A549 (cell line): Measurements from ENCODE around the gene GRK3. TPM values are rescaled to one million over a fixed set of nuclear protein-coding genes. Genes with fewer than 3 reads are reported as not detected.

Experiments
- ATAC-seq, 2 experiments: fragments of 200-7000 bp in 1 of 2; fragments of >200 bp in 1 of 2; cut with Nextera tagmentation in 1 of 2; cut with Tn5 transposase in 1 of 2; 3 replicates each; pipeline versions ENCODE4 v1.8.0 to v1.9.1; 2018 to 2020; ENCODE audit warnings: mild to moderate bottlenecking in 1 of 2, moderate library complexity in 1 of 2
- CTCF ChIA-PET: fragments of 300-600 bp; sonication (Branson Sonifier 250); formaldehyde crosslinking; extraction: SDS; loops from one replicate; lab custom pipeline; 2021; ENCODE audit warnings: antibody characterized with exemption, inconsistent platforms; lab: Yijun Ruan, JAX
- POLR2A ChIA-PET: fragments of 350-600 bp; formaldehyde crosslinking; extraction: SDS; loops from one replicate; lab custom pipeline; 2021; ENCODE audit warnings: antibody characterized with exemption, inconsistent platforms; lab: Yijun Ruan, JAX
- DNase-seq, 2 experiments: peaks; one replicate each; pipeline versions ENCODE4 v3.0.0 to v3.0.0-alpha.2; 2011 to 2016; ENCODE audit warnings: low read depth in 1 of 2, low spot score in 1 of 2
- FAIRE-seq: peaks from 2 replicates; lab custom pipeline; 2011; peaks lifted over from hg19 to GRCh38; lab: Jason Lieb, UNC
- H3K27ac ChIP-seq, 2 experiments: fragments of >200 bp; sonication (Bioruptor Twin); formaldehyde crosslinking; 3 replicates each; pipeline ENCODE4 v1.5.1; 2016 to 2017
- H3K4me1 ChIP-seq: fragments of >200 bp; sonication (Bioruptor Twin); formaldehyde crosslinking; 3 replicates; pipeline ENCODE4 v1.6.1; 2016
- H3K4me2 ChIP-seq: fragments of >200 bp; sonication (Bioruptor Twin); formaldehyde crosslinking; 3 replicates; pipeline ENCODE4 v1.6.1; 2016
- H3K4me3 ChIP-seq: fragments of >200 bp; sonication (Bioruptor Twin); formaldehyde crosslinking; 3 replicates; pipeline ENCODE4 v1.5.1; 2016
- H3K9me3 ChIP-seq: fragments of >200 bp; sonication (Bioruptor Twin); formaldehyde crosslinking; 3 replicates; pipeline ENCODE4 v1.6.1; 2016
- CBX8 ChIP-seq: fragments of 200-600 bp; sonication (generic); IDR thresholded peaks from 2 replicates; pipeline ENCODE4 v1.6.1; 2016
- EHF ChIP-seq: fragments of 250-450 bp; sonication (Bioruptor Pico); IDR thresholded peaks from 2 replicates; pipeline ENCODE4 v1.5.0; 2020; ENCODE audit warnings: mild to moderate bottlenecking
- EP300 ChIP-seq, 2 experiments: fragments of >200 bp; sonication (Bioruptor Twin); formaldehyde crosslinking; IDR thresholded peaks; 2 replicates in 1 of 2; 3 replicates in 1 of 2; pipeline ENCODE4 v1.6.1; 2016 to 2017
- FOXS1 ChIP-seq: fragments of 250-450 bp; sonication (Bioruptor Pico); IDR thresholded peaks from 2 replicates; pipeline ENCODE4 v1.5.0; 2020; ENCODE audit warnings: mild to moderate bottlenecking, moderate library complexity
- HDAC2 ChIP-seq: fragments of 200-600 bp; sonication (generic); IDR thresholded peaks from 2 replicates; pipeline ENCODE4 v1.6.1; 2016
- JUN ChIP-seq, 2 experiments: fragments of >200 bp; sonication (Bioruptor Twin); formaldehyde crosslinking; IDR thresholded peaks; 2 replicates in 1 of 2; 3 replicates in 1 of 2; pipeline ENCODE4 v1.6.1; 2016 to 2017
- JUNB ChIP-seq: fragments of >200 bp; sonication (Bioruptor Twin); formaldehyde crosslinking; IDR thresholded peaks from 2 replicates; pipeline ENCODE4 v1.6.1; 2016
- KDM5A ChIP-seq: fragments of 200-600 bp; sonication (generic); IDR thresholded peaks from 2 replicates; pipeline ENCODE4 v1.6.1; 2016; ENCODE audit warnings: antibody characterized with exemption, mild to moderate bottlenecking
- MYC ChIP-seq: IDR thresholded peaks from 2 replicates; pipeline ENCODE4 v1.6.1; 2012; ENCODE audit warnings: mild to moderate bottlenecking, inconsistent platforms, low read length, improper control_type of control experiment, borderline replicate concordance
- NPAS2 ChIP-seq: fragments of 250-450 bp; sonication (Bioruptor Pico); IDR thresholded peaks from 2 replicates; pipeline ENCODE4 v1.8.0; 2022; ENCODE audit warnings: mild to moderate bottlenecking, moderate library complexity, borderline replicate concordance
- NR3C1 ChIP-seq: fragments of >200 bp; sonication (Bioruptor Twin); formaldehyde crosslinking; IDR thresholded peaks from 3 replicates; pipeline ENCODE4 v1.6.1; 2017
- POLR2AphosphoS2 ChIP-seq: conservative IDR thresholded peaks from 2 replicates; pipeline ENCODE4 v1.6.1; 2012; ENCODE audit warnings: low read length, improper control_type of control experiment, inconsistent platforms
- RAD21 ChIP-seq, 2 experiments: fragments of >200 bp in 1 of 2; sonication (Bioruptor Twin) in 1 of 2; formaldehyde crosslinking in 1 of 2; IDR thresholded peaks in 1 of 2; conservative IDR thresholded peaks in 1 of 2; 2 replicates in 1 of 2; 3 replicates in 1 of 2; pipeline ENCODE4 v1.6.1; 2012 to 2018; ENCODE audit warnings: inconsistent platforms in 1 of 2
- RNF2 ChIP-seq: fragments of 200-600 bp; sonication (generic); IDR thresholded peaks from 2 replicates; pipeline ENCODE4 v1.6.1; 2016; ENCODE audit warnings: low read depth, mild to moderate bottlenecking, antibody characterized with exemption, moderate library complexity, borderline replicate concordance
- SMC3 ChIP-seq: fragments of >200 bp; sonication (Bioruptor Twin); formaldehyde crosslinking; IDR thresholded peaks from 3 replicates; pipeline ENCODE4 v1.6.1; 2018; ENCODE audit warnings: inconsistent platforms
- SREBF2 ChIP-seq: fragments of 450-650 bp; IDR thresholded peaks from 2 replicates; pipeline ENCODE4 v1.6.1; 2014; ENCODE audit warnings: mild to moderate bottlenecking, moderate library complexity
- TFCP2L1 ChIP-seq: fragments of 250-450 bp; sonication (Bioruptor Pico); IDR thresholded peaks from 2 replicates; pipeline ENCODE4 v1.5.0; 2021; ENCODE audit warnings: mild to moderate bottlenecking
- WGBS: methylation state at CpG from one replicate; pipeline ENCODE4 v1.1.6; 2017; ENCODE audit errors: missing lambda C conversion rate; 5-methylcytosine and 5-hydroxymethylcytosine counted together
- polyA plus RNA-seq, 4 experiments: library from polyadenylated mRNA; depleted of rRNA in 3 of 4; stranded (reverse); fragments of >200 nt; fragmentation: RNase III in 1 of 4; extraction: RNeasy Plus Mini Kit Qiagen cat#74134 plus additional on column Dnase treatment in 1 of 4; gene quantifications; 2 replicates in 3 of 4; 3 replicates in 1 of 4; pipeline ENCODE4 v1.2.3, GENCODE V29; 2011 to 2017
- TF ChIP-seq, protein P1 (sequence below): IDR thresholded peaks from 2 replicates; pipeline ENCODE4 v1.6.1; 2012
- TF ChIP-seq, protein P2 (sequence below): fragments of 250-450 bp; sonication (Bioruptor Pico); IDR thresholded peaks from 2 replicates; pipeline ENCODE4 v1.5.0; 2021; ENCODE audit warnings: mild to moderate bottlenecking, moderate library complexity, borderline replicate concordance
- TF ChIP-seq, protein P3 (sequence below): fragments of >200 bp; sonication (Bioruptor Twin); formaldehyde crosslinking; IDR thresholded peaks from 2 replicates; pipeline ENCODE4 v1.6.1; 2016
- TF ChIP-seq, protein P4 (sequence below): fragments of >200 bp; sonication (Bioruptor Twin); formaldehyde crosslinking; IDR thresholded peaks from 3 replicates; pipeline ENCODE4 v1.6.1; 2016
- TF ChIP-seq, protein P5 (sequence below): fragments of 150-350 bp; IDR thresholded peaks from 2 replicates; pipeline ENCODE4 v1.6.1; 2014; ENCODE audit warnings: low read depth, mild to moderate bottlenecking, low read length
- TF ChIP-seq, protein P6 (sequence below): IDR thresholded peaks from 2 replicates; pipeline ENCODE4 v1.6.1; 2012; ENCODE audit warnings: low read depth, borderline replicate concordance
- TF ChIP-seq, protein P7 (sequence below): fragments of 250-450 bp; sonication (Bioruptor Pico); IDR thresholded peaks from 2 replicates; pipeline ENCODE4 v1.5.0; 2020; ENCODE audit warnings: low read depth, mild to moderate bottlenecking, moderate library complexity

Gene GRK3
- polyA plus RNA-seq, 2 of the 4 experiments (the other 2 are of a cell fraction) = 3.9 to 6.5 TPM

DNA sequence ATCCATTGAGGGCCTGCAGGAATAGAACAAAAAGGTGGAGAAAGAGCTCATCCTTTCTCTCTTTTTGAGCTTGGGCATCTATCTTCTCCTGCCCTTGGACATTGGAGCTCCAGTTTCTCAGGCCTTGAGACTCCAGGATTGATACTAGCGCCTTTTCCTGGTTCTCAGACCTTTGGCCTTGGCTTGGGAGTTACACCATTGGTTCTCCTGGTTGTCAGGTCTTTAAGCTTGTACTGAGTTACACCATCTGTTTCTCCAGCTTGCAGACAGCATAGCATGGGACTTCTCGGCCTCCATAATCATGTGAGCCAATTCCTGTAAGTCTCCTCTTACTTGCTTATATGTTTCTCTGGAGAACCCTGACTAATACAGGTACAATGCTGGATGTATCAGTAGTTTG lies 72.6 kb downstream of the GRK3 start:
- FAIRE-seq = no peak
- ATAC-seq = no peak
- no peak overlapping the region for H3K4me3 ChIP-seq
- no peaks in the 10 kb centered on the region for H3K9me3 ChIP-seq
- no peak overlapping the region for H3K27ac ChIP-seq
- ChIA-PET CTCF (no interaction called here), POLR2A (no interaction called here)
- no peak for DNase-seq
- H3K4me1 ChIP-seq = no peaks in the 10 kb centered on the region
- TF ChIP-seq, protein P1, sequence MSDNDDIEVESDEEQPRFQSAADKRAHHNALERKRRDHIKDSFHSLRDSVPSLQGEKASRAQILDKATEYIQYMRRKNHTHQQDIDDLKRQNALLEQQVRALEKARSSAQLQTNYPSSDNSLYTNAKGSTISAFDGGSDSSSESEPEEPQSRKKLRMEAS = no peak
- no peak for TF ChIP-seq JUNB
- no peak for TF ChIP-seq RAD21 (conservative IDR thresholded peaks at IDR 0.05 in 1 of 2, IDR thresholded peaks at IDR 0.05 in 1 of 2)
- no peak for TF ChIP-seq KDM5A
- TF ChIP-seq EHF (CRISPR knock-in tag) = no peak
- TF ChIP-seq, protein P2, sequence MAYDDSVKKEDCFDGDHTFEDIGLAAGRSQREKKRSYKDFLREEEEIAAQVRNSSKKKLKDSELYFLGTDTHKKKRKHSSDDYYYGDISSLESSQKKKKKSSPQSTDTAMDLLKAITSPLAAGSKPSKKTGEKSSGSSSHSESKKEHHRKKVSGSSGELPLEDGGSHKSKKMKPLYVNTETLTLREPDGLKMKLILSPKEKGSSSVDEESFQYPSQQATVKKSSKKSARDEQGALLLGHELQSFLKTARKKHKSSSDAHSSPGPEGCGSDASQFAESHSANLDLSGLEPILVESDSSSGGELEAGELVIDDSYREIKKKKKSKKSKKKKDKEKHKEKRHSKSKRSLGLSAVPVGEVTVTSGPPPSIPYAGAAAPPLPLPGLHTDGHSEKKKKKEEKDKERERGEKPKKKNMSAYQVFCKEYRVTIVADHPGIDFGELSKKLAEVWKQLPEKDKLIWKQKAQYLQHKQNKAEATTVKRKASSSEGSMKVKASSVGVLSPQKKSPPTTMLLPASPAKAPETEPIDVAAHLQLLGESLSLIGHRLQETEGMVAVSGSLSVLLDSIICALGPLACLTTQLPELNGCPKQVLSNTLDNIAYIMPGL (CRISPR knock-in tag) = no peak
- no peak for TF ChIP-seq CBX8
- TF ChIP-seq, protein P3, sequence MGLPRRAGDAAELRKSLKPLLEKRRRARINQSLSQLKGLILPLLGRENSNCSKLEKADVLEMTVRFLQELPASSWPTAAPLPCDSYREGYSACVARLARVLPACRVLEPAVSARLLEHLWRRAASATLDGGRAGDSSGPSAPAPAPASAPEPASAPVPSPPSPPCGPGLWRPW = no peak
- TF ChIP-seq NPAS2 (CRISPR knock-in tag) = no peak
- WGBS = 74% methylated on average over 2 of the region's 2 CpGs
- no peak overlapping the region for H3K4me2 ChIP-seq

DNA sequence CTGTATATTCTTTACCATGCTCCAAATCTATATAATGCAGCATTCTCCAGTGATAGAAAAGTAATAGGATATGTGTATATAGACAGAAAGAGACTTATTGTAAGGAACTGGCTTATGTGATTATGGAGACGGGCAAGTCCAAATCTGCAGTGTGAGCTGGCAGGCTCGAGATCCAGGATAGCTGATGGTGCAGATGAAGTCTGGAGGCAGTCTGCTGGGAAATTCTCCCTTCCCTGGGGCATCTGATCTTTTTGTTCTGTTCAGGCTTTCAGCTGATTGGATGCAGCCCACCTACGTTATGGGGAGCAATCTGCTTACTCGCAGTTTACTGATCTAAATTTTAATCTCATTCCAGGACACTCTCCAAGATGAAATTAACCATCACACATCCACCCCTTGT lies 73.2 kb downstream of the GRK3 start:
- no peak for FAIRE-seq
- H3K4me3 ChIP-seq = no peak overlapping the region
- CTCF ChIA-PET = no interaction called here
- 76% methylated on average over 4 of the region's 4 CpGs for whole genome bisulfite sequencing
- no peak for TF ChIP-seq HDAC2
- TF ChIP-seq, protein P2 (CRISPR knock-in tag) = no peak
- TF ChIP-seq, protein P4, sequence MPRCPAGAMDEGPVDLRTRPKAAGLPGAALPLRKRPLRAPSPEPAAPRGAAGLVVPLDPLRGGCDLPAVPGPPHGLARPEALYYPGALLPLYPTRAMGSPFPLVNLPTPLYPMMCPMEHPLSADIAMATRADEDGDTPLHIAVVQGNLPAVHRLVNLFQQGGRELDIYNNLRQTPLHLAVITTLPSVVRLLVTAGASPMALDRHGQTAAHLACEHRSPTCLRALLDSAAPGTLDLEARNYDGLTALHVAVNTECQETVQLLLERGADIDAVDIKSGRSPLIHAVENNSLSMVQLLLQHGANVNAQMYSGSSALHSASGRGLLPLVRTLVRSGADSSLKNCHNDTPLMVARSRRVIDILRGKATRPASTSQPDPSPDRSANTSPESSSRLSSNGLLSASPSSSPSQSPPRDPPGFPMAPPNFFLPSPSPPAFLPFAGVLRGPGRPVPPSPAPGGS = no peak
- no peak for TF ChIP-seq EP300 (IDR thresholded peaks at IDR 0.05)
- TF ChIP-seq FOXS1 (CRISPR knock-in tag) = no peak
- no peak for TF ChIP-seq SMC3
- TF ChIP-seq TFCP2L1 = no peak
- TF ChIP-seq, protein P5, sequence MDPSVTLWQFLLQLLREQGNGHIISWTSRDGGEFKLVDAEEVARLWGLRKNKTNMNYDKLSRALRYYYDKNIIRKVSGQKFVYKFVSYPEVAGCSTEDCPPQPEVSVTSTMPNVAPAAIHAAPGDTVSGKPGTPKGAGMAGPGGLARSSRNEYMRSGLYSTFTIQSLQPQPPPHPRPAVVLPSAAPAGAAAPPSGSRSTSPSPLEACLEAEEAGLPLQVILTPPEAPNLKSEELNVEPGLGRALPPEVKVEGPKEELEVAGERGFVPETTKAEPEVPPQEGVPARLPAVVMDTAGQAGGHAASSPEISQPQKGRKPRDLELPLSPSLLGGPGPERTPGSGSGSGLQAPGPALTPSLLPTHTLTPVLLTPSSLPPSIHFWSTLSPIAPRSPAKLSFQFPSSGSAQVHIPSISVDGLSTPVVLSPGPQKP = no peak
- TF ChIP-seq EHF (CRISPR knock-in tag) = no peak
- no peak for TF ChIP-seq RNF2
- TF ChIP-seq MYC = no peak
- TF ChIP-seq, protein P6, sequence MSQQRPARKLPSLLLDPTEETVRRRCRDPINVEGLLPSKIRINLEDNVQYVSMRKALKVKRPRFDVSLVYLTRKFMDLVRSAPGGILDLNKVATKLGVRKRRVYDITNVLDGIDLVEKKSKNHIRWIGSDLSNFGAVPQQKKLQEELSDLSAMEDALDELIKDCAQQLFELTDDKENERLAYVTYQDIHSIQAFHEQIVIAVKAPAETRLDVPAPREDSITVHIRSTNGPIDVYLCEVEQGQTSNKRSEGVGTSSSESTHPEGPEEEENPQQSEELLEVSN = no peak
- TF ChIP-seq SREBF2 = no peak
- TF ChIP-seq NR3C1 = no peak
- no peak for TF ChIP-seq POLR2AphosphoS2
- TF ChIP-seq, protein P7, sequence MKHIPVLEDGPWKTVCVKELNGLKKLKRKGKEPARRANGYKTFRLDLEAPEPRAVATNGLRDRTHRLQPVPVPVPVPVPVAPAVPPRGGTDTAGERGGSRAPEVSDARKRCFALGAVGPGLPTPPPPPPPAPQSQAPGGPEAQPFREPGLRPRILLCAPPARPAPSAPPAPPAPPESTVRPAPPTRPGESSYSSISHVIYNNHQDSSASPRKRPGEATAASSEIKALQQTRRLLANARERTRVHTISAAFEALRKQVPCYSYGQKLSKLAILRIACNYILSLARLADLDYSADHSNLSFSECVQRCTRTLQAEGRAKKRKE (CRISPR knock-in tag) = no peak
- no peak for TF ChIP-seq JUN (IDR thresholded peaks at IDR 0.05)
- TF ChIP-seq, all 56 proteins: peak for 0
- POLR2A ChIA-PET = no interaction called here
- DNase-seq (no peak), ATAC-seq (no peak)
- no peak overlapping the region for H3K4me2 ChIP-seq
- H3K9me3 ChIP-seq = no peaks in the 10 kb centered on the region
- no peak overlapping the region for H3K27ac ChIP-seq
- no peaks in the 10 kb centered on the region for H3K4me1 ChIP-seq
